SU-DHL-6 (cell line): ENCODE data around the gene ZNF862.

Experiments
- H2AFZ ChIP-seq: fragments of 200-600 bp; sonication (generic); 2 replicates; pipeline ENCODE4 v1.6.1; 2014; ENCODE audit warnings: low read depth, mild to moderate bottlenecking, moderate library complexity, mixed read lengths, antibody characterized with exemption, low read length; ENCODE audit not compliant: severe bottlenecking
- H3F3A ChIP-seq: fragments of 200-600 bp; shearing (Covaris generic); 2 replicates; pipeline ENCODE4 v1.6.0; 2016; ENCODE audit warnings: antibody characterized with exemption, mild to moderate bottlenecking; ENCODE audit not compliant: insufficient read depth
- H3K27ac ChIP-seq: fragments of 200-600 bp; sonication (generic); 2 replicates; pipeline ENCODE4 v1.5.1; 2016; ENCODE audit warnings: low read depth, mild to moderate bottlenecking, low read length, moderate library complexity, mixed read lengths
- H3K27me3 ChIP-seq: fragments of 200-600 bp; sonication (generic), shearing (Covaris generic); 2 replicates; pipeline ENCODE4 v1.6.0; 2014; ENCODE audit warnings: mild to moderate bottlenecking, low read length
- H3K36me3 ChIP-seq: fragments of 200-600 bp; sonication (generic); 2 replicates; pipeline ENCODE4 v1.6.1; 2014; ENCODE audit warnings: mild to moderate bottlenecking, low read length, mixed read lengths
- H3K4me2 ChIP-seq: fragments of 300-600, 200-600 bp; shearing (Covaris generic), sonication (generic); 2 replicates; pipeline ENCODE4 v1.6.0; 2014; ENCODE audit warnings: low read length, low read depth, mild to moderate bottlenecking; ENCODE audit not compliant: poor library complexity, severe bottlenecking
- H3K4me3 ChIP-seq: fragments of 200-600 bp; sonication (generic); 2 replicates; pipeline ENCODE4 v1.5.1; 2014; ENCODE audit warnings: antibody characterized with exemption, low read length, mild to moderate bottlenecking, mixed read lengths; ENCODE audit not compliant: insufficient read depth, poor library complexity, severe bottlenecking
- H3K79me2 ChIP-seq: fragments of 200-600 bp; sonication (generic); 2 replicates; pipeline ENCODE4 v1.6.1; 2014; ENCODE audit warnings: mild to moderate bottlenecking, low read length, moderate library complexity; ENCODE audit not compliant: insufficient read depth
- H3K9ac ChIP-seq: fragments of 200-600 bp; sonication (generic); 2 replicates; pipeline ENCODE4 v1.7.0; 2014; ENCODE audit warnings: mild to moderate bottlenecking, low read length
- H3K9me2 ChIP-seq: fragments of 200-600 bp; sonication (generic); replicated peaks from 2 replicates; pipeline ENCODE4 v1.6.1; 2014; ENCODE audit warnings: low read length; ENCODE audit not compliant: insufficient read depth
- H3K9me3 ChIP-seq: fragments of 200-600 bp; sonication (generic); 2 replicates; pipeline ENCODE4 v1.6.1; 2014; ENCODE audit warnings: low read length, mixed read lengths; ENCODE audit not compliant: insufficient read depth
- H4K20me1 ChIP-seq: fragments of 200-600 bp; sonication (generic); 2 replicates; pipeline ENCODE4 v1.6.1; 2014; ENCODE audit warnings: low read depth, mild to moderate bottlenecking, antibody characterized with exemption, low read length, moderate library complexity, mixed read lengths
- CTCF ChIP-seq: fragments of 200-600 bp; sonication (generic); IDR thresholded peaks from one replicate; pipeline ENCODE4 v1.5.1; 2017; ENCODE audit warnings: antibody characterized with exemption, mild to moderate bottlenecking, low read length, moderate library complexity; ENCODE audit not compliant: insufficient read depth, poor library complexity, severe bottlenecking
- EZH2phosphoT487 ChIP-seq: fragments of 200-600 bp; sonication (generic), shearing (Covaris generic); conservative IDR thresholded peaks from 2 replicates; pipeline ENCODE4 v1.6.1; 2018; ENCODE audit warnings: mild to moderate bottlenecking, antibody characterized with exemption, low read length, moderate library complexity, mixed read lengths

The ZNF862 gene

GRCh38 chr7:149800169-149800555 is 38.0 kb upstream of the ZNF862 start:
- no peaks in the 10 kb centered on the region for H3K79me2 ChIP-seq
- H3K27ac ChIP-seq = no peak overlapping the region
- H4K20me1 ChIP-seq = no peaks in the 10 kb centered on the region
- H3K9me3 ChIP-seq = no peaks in the 10 kb centered on the region
- H3K36me3 ChIP-seq = no peaks in the 10 kb centered on the region
- TF ChIP-seq EZH2phosphoT487 (no peak), CTCF (no peak)
- no peaks in the 10 kb centered on the region for H3K27me3 ChIP-seq
- no peak overlapping the region for H2AFZ ChIP-seq
- no peaks in the 10 kb centered on the region for H3F3A ChIP-seq
- H3K9me2 ChIP-seq = no peaks in the 10 kb centered on the region
- no peak overlapping the region for H3K4me3 ChIP-seq
- H3K9ac ChIP-seq = no peak overlapping the region
- no peak overlapping the region for H3K4me2 ChIP-seq

- no peaks in the 10 kb centered on the region for H3K9me3 ChIP-seq
- no peak overlapping the region for H3K9ac ChIP-seq
- H3K9me2 ChIP-seq = no peaks in the 10 kb centered on the region
- H4K20me1 ChIP-seq = no peaks in the 10 kb centered on the region
- no peak overlapping the region for H2AFZ ChIP-seq
- no peak overlapping the region for H3K4me3 ChIP-seq
- no peaks in the 10 kb centered on the region for H3K79me2 ChIP-seq
- H3K4me2 ChIP-seq = no peak overlapping the region
- no peak for TF ChIP-seq CTCF
- no peak for TF ChIP-seq EZH2phosphoT487
- no peaks in the 10 kb centered on the region for H3F3A ChIP-seq
- no peaks in the 10 kb centered on the region for H3K27me3 ChIP-seq
- H3K27ac ChIP-seq = no peak overlapping the region
- H3K36me3 ChIP-seq = no peaks in the 10 kb centered on the region
Observed at GRCh38 chr7:149801002-149801566, 37.1 kb upstream of the ZNF862 start.

GRCh38 chr7:149801816-149802215 is 36.4 kb upstream of the ZNF862 start:
- Histone ChIP-seq H3F3A (no peaks in the 10 kb centered on the region), H3K4me3 (no peak overlapping the region), H3K27me3 (no peaks in the 10 kb centered on the region), H4K20me1 (no peaks in the 10 kb centered on the region), H3K9ac (no peak overlapping the region), H3K9me3 (no peaks in the 10 kb centered on the region), H3K27ac (no peak overlapping the region), H2AFZ (no peak overlapping the region), H3K79me2 (no peaks in the 10 kb centered on the region), H3K4me2 (no peak overlapping the region), H3K9me2 (no peaks in the 10 kb centered on the region), H3K36me3 (no peaks in the 10 kb centered on the region)
- no peak for TF ChIP-seq CTCF
- no peak for TF ChIP-seq EZH2phosphoT487
